ENCODE measurements around the gene RING1. TPM values are rescaled to one million over a fixed set of nuclear protein-coding genes. Genes with fewer than 3 reads are reported as not detected.

RING1 gene
- total RNA-seq, 2 experiments from 2014 or later: 31.8 to 40.0 TPM

- Histone ChIP-seq H3K36me3 (ENCODE audit: insufficient read depth, low read length) (peaks cover 6% of the 10 kb centered on the region), H4K20me1 (ENCODE audit: insufficient read depth, low read length) (no peaks in the 10 kb centered on the region), H3K9me2 (ENCODE audit: insufficient read depth, low read length) (no peaks in the 10 kb centered on the region), H3K9me3 (ENCODE audit: low read length) (peaks cover 13% of the 10 kb centered on the region; the same call in 1 of the 2 replicates), H3K4me3 (ENCODE audit: low read depth, low read length, poor library complexity, severe bottlenecking) (no peak overlapping the region), H3K79me2 (ENCODE audit: insufficient read depth, low read depth, low read length) (no peaks in the 10 kb centered on the region), H2AFZ (ENCODE audit: low read length) (no peak overlapping the region), H3K4me2 (ENCODE audit: low read length) (no peak overlapping the region), H3K27ac (ENCODE audit: low read depth, low read length, poor library complexity, severe bottlenecking) (no peak overlapping the region), H3K4me1 (ENCODE audit: insufficient read depth, low read length, poor library complexity, severe bottlenecking) (peaks cover 11% of the 10 kb centered on the region)
- no peak for DNase-seq (ENCODE audit: low spot score)
- ChIA-PET CTCF (ENCODE audit: unreplicated experiment) (no interaction called here), POLR2A (no interaction called here)
- BruUV-seq (replicated peaks): no TSS peak
- intact Hi-C loops (cut with micrococcal nuclease; ENCODE audit: unreplicated experiment): no loop called here
- TF ChIP-seq EZH2phosphoT487 (IDR thresholded peaks at IDR 0.05; ENCODE audit: borderline replicate concordance, low read depth, low read length) (no peak), CTCF (conservative IDR thresholded peaks at IDR 0.05; ENCODE audit: low read length) (no peak)
Measured at GRCh38 chr6:33178755-33179475, 29.4 kb upstream of the RING1 start.

- peaks cover 6% of the 10 kb centered on the region for H3K36me3 ChIP-seq (ENCODE audit: insufficient read depth, low read length)
- intact Hi-C loops (cut with micrococcal nuclease; ENCODE audit: unreplicated experiment): no loop called here
- CTCF ChIA-PET (ENCODE audit: unreplicated experiment): no interaction called here
- no peak for DNase-seq (ENCODE audit: low spot score)
- no peak overlapping the region for H3K4me3 ChIP-seq (ENCODE audit: low read depth, low read length, poor library complexity, severe bottlenecking)
- no peak overlapping the region for H3K27ac ChIP-seq (ENCODE audit: low read depth, low read length, poor library complexity, severe bottlenecking)
- no peak overlapping the region for H3K4me2 ChIP-seq (ENCODE audit: low read length)
- H3K9me3 ChIP-seq (ENCODE audit: low read length): peaks cover 19% of the 10 kb centered on the region; the same call in 1 of the 2 replicates
- no peak overlapping the region for H2AFZ ChIP-seq (ENCODE audit: low read length)
- no peaks in the 10 kb centered on the region for H4K20me1 ChIP-seq (ENCODE audit: insufficient read depth, low read length)
- no peaks in the 10 kb centered on the region for H3K79me2 ChIP-seq (ENCODE audit: insufficient read depth, low read depth, low read length)
- H3K9me2 ChIP-seq (ENCODE audit: insufficient read depth, low read length): no peaks in the 10 kb centered on the region
- TF ChIP-seq CTCF (conservative IDR thresholded peaks at IDR 0.05; ENCODE audit: low read length) (no peak), EZH2phosphoT487 (IDR thresholded peaks at IDR 0.05; ENCODE audit: borderline replicate concordance, low read depth, low read length) (no peak)
- peaks cover 14% of the 10 kb centered on the region for H3K4me1 ChIP-seq (ENCODE audit: insufficient read depth, low read length, poor library complexity, severe bottlenecking)
- POLR2A ChIA-PET: no interaction called here
- no TSS peak for BruUV-seq (replicated peaks)
Measured at GRCh38 chr6:33181141-33181540, 27.2 kb upstream of the RING1 start.

- CTCF ChIA-PET (ENCODE audit: unreplicated experiment): interaction anchor here (0.5 to 0.7 kb wide), 2 partner anchors 19 to 528 kb away, joined by 3 to 8 read pairs; partner anchors contain the start of gene UQCC2
- peaks cover 6% of the 10 kb centered on the region for H3K36me3 ChIP-seq (ENCODE audit: insufficient read depth, low read length)
- peak overlapping the region; percentile 100 for H2AFZ ChIP-seq (ENCODE audit: low read length)
- no peaks in the 10 kb centered on the region for H4K20me1 ChIP-seq (ENCODE audit: insufficient read depth, low read length)
- BruUV-seq (replicated peaks): no TSS peak
- H3K79me2 ChIP-seq (ENCODE audit: insufficient read depth, low read depth, low read length): no peaks in the 10 kb centered on the region
- TF ChIP-seq CTCF (conservative IDR thresholded peaks at IDR 0.05; ENCODE audit: low read length) (no peak), EZH2phosphoT487 (IDR thresholded peaks at IDR 0.05; ENCODE audit: borderline replicate concordance, low read depth, low read length) (no peak)
- no peaks in the 10 kb centered on the region for H3K9me2 ChIP-seq (ENCODE audit: insufficient read depth, low read length)
- POLR2A ChIA-PET: interaction anchor here (0.6 to 1.2 kb wide), 5 partner anchors 17 to 295 kb away, joined by 3 to 5 read pairs (median 4); partner anchors contain the start of genes RPS18 and VPS52
- peak overlapping the region; percentile 47 for H3K27ac ChIP-seq (ENCODE audit: low read depth, low read length, poor library complexity, severe bottlenecking)
- intact Hi-C loops (cut with micrococcal nuclease; ENCODE audit: unreplicated experiment): no loop called here
- H3K4me3 ChIP-seq (ENCODE audit: low read depth, low read length, poor library complexity, severe bottlenecking): peak overlapping the region; percentile 40
- peak overlapping the region; percentile 46 for H3K4me2 ChIP-seq (ENCODE audit: low read length)
- H3K9me3 ChIP-seq (ENCODE audit: low read length): peaks cover 19% of the 10 kb centered on the region; the same call in 1 of the 2 replicates
- peak; percentile 64 for DNase-seq (ENCODE audit: low spot score)
- H3K4me1 ChIP-seq (ENCODE audit: insufficient read depth, low read length, poor library complexity, severe bottlenecking): peaks cover 14% of the 10 kb centered on the region
Measured at GRCh38 chr6:33183071-33183683, 25.1 kb upstream of the RING1 start.
